ENCODE data around the gene FUZ.
A peak's percentile ranks its signal among the peaks of the same experiment; 100 is the strongest.

FUZ gene

GRCh38 chr19:49767381-49767780 lies 45.7 kb downstream of the FUZ start:
- 0 out of 2 replicates have a peak, but pooled peaks cover 3% of the 10 kb centered on the region for H4K20me1 ChIP-seq (ENCODE audit: control insufficient read depth, insufficient read depth, low read depth, low read length)
- no peak for TF ChIP-seq CTCF (IDR thresholded peaks at IDR 0.05; ENCODE audit: low read depth, low read length, poor library complexity, severe bottlenecking)
- TF ChIP-seq EZH2phosphoT487 (IDR thresholded peaks at IDR 0.05; ENCODE audit: borderline replicate concordance, low read length), result no peak
- peaks cover 24% of the 10 kb centered on the region for H3K4me1 ChIP-seq (ENCODE audit: control insufficient read depth, low read length)
- H3K27me3 ChIP-seq (ENCODE audit: control insufficient read depth, low read length), result no peaks in the 10 kb centered on the region
- no peaks in the 10 kb centered on the region for H3K9me2 ChIP-seq (replicated peaks; ENCODE audit: control insufficient read depth, low read length)
- H3K27ac ChIP-seq (ENCODE audit: low read depth, low read length), result peak overlapping the region; percentile 49
- H3K9me3 ChIP-seq (ENCODE audit: control insufficient read depth, insufficient read depth, low read length), result no peaks in the 10 kb centered on the region
- H3F3A ChIP-seq (ENCODE audit: control insufficient read depth, insufficient read depth), result peaks cover 3% of the 10 kb centered on the region
- peaks cover 5% of the 10 kb centered on the region; the same call in 1 of the 2 replicates for H3K36me3 ChIP-seq (ENCODE audit: control insufficient read depth, low read length)
- peak overlapping the region; percentile 99 for H3K4me3 ChIP-seq (ENCODE audit: low read length)
- H3K79me2 ChIP-seq (ENCODE audit: control insufficient read depth, low read length), result peaks cover 48% of the 10 kb centered on the region
- peak overlapping the region; percentile 85 for H3K4me2 ChIP-seq (ENCODE audit: low read length)

- Histone ChIP-seq H3K36me3 (ENCODE audit: control insufficient read depth, low read length) (peaks cover 5% of the 10 kb centered on the region; the same call in 1 of the 2 replicates), H3K4me2 (ENCODE audit: low read length) (peak within 1 kb of the TSS; percentile 90), H3K9me3 (ENCODE audit: control insufficient read depth, insufficient read depth, low read length) (no peaks in the 10 kb centered on the region), H3K27me3 (ENCODE audit: control insufficient read depth, low read length) (no peaks in the 10 kb centered on the region), H3K9me2 (replicated peaks; ENCODE audit: control insufficient read depth, low read length) (no peaks in the 10 kb centered on the region), H3K27ac (ENCODE audit: low read depth, low read length) (peak within 1 kb of the TSS; percentile 81), H3K4me1 (ENCODE audit: control insufficient read depth, low read length) (peaks cover 26% of the 10 kb centered on the region), H4K20me1 (ENCODE audit: control insufficient read depth, insufficient read depth, low read depth, low read length) (0 out of 2 replicates have a peak, but pooled peaks cover 3% of the 10 kb centered on the region), H3K79me2 (ENCODE audit: control insufficient read depth, low read length) (peaks cover 48% of the 10 kb centered on the region), H3K4me3 (ENCODE audit: low read length) (peak within 1 kb of the TSS; percentile 99), H3F3A (ENCODE audit: control insufficient read depth, insufficient read depth) (peaks cover 3% of the 10 kb centered on the region)
- no peak for TF ChIP-seq EZH2phosphoT487 (IDR thresholded peaks at IDR 0.05; ENCODE audit: borderline replicate concordance, low read length)
- no peak for TF ChIP-seq CTCF (IDR thresholded peaks at IDR 0.05; ENCODE audit: low read depth, low read length, poor library complexity, severe bottlenecking)
Observed at GRCh38 chr19:49766930-49767299, 46.2 kb downstream of the FUZ start, which contains the start of gene AP2A1. TSS of gene AP2A1 (plus strand) at chr19:49767001. CDS start at chr19:49767134, 133 bp downstream.

GRCh38 chr19:49766007-49766929 lies 46.8 kb downstream of the FUZ start:
- Histone ChIP-seq H3K4me1 (ENCODE audit: control insufficient read depth, low read length) (peaks cover 32% of the 10 kb centered on the region), H3K27ac (ENCODE audit: low read depth, low read length) (peak overlapping the region; percentile 81), H4K20me1 (ENCODE audit: control insufficient read depth, insufficient read depth, low read depth, low read length) (0 out of 2 replicates have a peak, but pooled peaks cover 3% of the 10 kb centered on the region), H3K9me3 (ENCODE audit: control insufficient read depth, insufficient read depth, low read length) (no peaks in the 10 kb centered on the region), H3K27me3 (ENCODE audit: control insufficient read depth, low read length) (no peaks in the 10 kb centered on the region), H3K4me2 (ENCODE audit: low read length) (peak overlapping the region; percentile 90), H3F3A (ENCODE audit: control insufficient read depth, insufficient read depth) (peaks cover 3% of the 10 kb centered on the region), H3K79me2 (ENCODE audit: control insufficient read depth, low read length) (peaks cover 41% of the 10 kb centered on the region), H3K4me3 (ENCODE audit: low read length) (peak overlapping the region; percentile 76), H3K36me3 (ENCODE audit: control insufficient read depth, low read length) (peaks cover 5% of the 10 kb centered on the region; the same call in 1 of the 2 replicates), H3K9me2 (replicated peaks; ENCODE audit: control insufficient read depth, low read length) (no peaks in the 10 kb centered on the region)
- TF ChIP-seq CTCF (IDR thresholded peaks at IDR 0.05; ENCODE audit: low read depth, low read length, poor library complexity, severe bottlenecking) (no peak), EZH2phosphoT487 (IDR thresholded peaks at IDR 0.05; ENCODE audit: borderline replicate concordance, low read length) (no peak)

All from DOHH2 (cell line).